Measurements from ENCODE around the gene ZNF532.

Gene ZNF532

GRCh38 chr18:58975781-58976180 is 111.1 kb downstream of the ZNF532 start:
- Histone ChIP-seq H3K9me3 (no peaks in the 10 kb centered on the region), H3K27ac (no peak overlapping the region), H3K4me3 (ENCODE audit: low read depth in 1 of 2, low read length in 1 of 2) (no peak overlapping the region), H3K4me1 (ENCODE audit: control insufficient read depth in 1 of 2, insufficient read depth in 1 of 2, low read depth in 1 of 2, low read length in 1 of 2) (no peaks in the 10 kb centered on the region), H3K27me3 (peaks cover 15% of the 10 kb centered on the region), H3K36me3 (no peaks in the 10 kb centered on the region)
- TF ChIP-seq, protein P1, sequence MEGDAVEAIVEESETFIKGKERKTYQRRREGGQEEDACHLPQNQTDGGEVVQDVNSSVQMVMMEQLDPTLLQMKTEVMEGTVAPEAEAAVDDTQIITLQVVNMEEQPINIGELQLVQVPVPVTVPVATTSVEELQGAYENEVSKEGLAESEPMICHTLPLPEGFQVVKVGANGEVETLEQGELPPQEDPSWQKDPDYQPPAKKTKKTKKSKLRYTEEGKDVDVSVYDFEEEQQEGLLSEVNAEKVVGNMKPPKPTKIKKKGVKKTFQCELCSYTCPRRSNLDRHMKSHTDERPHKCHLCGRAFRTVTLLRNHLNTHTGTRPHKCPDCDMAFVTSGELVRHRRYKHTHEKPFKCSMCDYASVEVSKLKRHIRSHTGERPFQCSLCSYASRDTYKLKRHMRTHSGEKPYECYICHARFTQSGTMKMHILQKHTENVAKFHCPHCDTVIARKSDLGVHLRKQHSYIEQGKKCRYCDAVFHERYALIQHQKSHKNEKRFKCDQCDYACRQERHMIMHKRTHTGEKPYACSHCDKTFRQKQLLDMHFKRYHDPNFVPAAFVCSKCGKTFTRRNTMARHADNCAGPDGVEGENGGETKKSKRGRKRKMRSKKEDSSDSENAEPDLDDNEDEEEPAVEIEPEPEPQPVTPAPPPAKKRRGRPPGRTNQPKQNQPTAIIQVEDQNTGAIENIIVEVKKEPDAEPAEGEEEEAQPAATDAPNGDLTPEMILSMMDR (IDR thresholded peaks at IDR 0.05) = no peak

GRCh38 chr18:58977223-58977622 is 112.5 kb downstream of the ZNF532 start:
- H3K4me1 ChIP-seq (ENCODE audit: control insufficient read depth in 1 of 2, insufficient read depth in 1 of 2, low read depth in 1 of 2, low read length in 1 of 2) = no peaks in the 10 kb centered on the region
- H3K4me3 ChIP-seq (ENCODE audit: low read depth in 1 of 2, low read length in 1 of 2) = no peak overlapping the region
- H3K27ac ChIP-seq = no peak overlapping the region
- no peaks in the 10 kb centered on the region for H3K36me3 ChIP-seq
- peaks cover 15% of the 10 kb centered on the region for H3K27me3 ChIP-seq
- H3K9me3 ChIP-seq = no peaks in the 10 kb centered on the region
- TF ChIP-seq, protein P1 (IDR thresholded peaks at IDR 0.05) = no peak

DNA sequence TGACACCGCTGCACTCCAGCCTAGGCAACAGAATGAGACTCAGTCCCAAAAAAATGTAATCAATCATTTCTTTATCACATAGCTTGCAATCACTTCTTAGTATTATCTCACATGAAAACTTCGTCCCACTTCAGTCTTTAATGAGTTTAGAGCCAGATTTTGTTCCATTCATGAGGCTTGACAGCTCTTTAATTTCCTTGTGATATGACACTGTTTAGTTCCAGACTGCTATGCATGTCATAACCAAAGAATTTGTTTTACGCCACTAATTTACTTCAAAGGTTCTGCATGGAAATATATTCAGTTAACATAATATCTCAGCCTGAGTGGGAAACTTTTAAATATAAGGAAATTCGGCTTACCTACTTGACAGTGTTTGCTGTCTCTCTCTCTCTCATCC is 113.1 kb downstream of the ZNF532 start:
- no peak overlapping the region for H3K4me3 ChIP-seq (ENCODE audit: low read depth in 1 of 2, low read length in 1 of 2)
- H3K4me1 ChIP-seq (ENCODE audit: control insufficient read depth in 1 of 2, insufficient read depth in 1 of 2, low read depth in 1 of 2, low read length in 1 of 2) = no peaks in the 10 kb centered on the region
- TF ChIP-seq, protein P1 (IDR thresholded peaks at IDR 0.05) = no peak
- H3K27ac ChIP-seq = no peak overlapping the region
- H3K9me3 ChIP-seq = no peaks in the 10 kb centered on the region
- peaks cover 15% of the 10 kb centered on the region for H3K27me3 ChIP-seq
- H3K36me3 ChIP-seq = no peaks in the 10 kb centered on the region

DNA sequence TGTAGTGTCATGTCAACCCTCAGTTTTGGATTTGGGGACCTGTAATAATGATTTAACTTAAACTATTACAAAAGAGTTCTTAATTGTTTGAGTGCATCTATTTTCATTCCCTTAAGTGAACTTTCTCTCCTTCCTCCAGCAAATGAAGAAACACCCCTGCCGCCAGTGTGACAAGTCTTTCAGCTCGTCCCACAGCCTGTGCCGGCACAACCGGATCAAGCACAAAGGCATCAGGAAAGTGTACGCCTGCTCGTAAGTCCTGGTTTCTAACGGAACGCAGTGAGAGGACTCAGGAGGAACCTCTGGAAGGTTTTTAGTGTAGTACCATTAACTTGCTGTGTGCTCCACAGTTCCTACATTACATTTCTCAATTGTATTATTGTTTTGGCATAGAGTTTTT is 114.2 kb downstream of the ZNF532 start:
- Histone ChIP-seq H3K4me3 (ENCODE audit: low read depth in 1 of 2, low read length in 1 of 2) (no peak overlapping the region), H3K27ac (no peak overlapping the region), H3K27me3 (peaks cover 15% of the 10 kb centered on the region), H3K9me3 (no peaks in the 10 kb centered on the region), H3K36me3 (no peaks in the 10 kb centered on the region), H3K4me1 (ENCODE audit: control insufficient read depth in 1 of 2, insufficient read depth in 1 of 2, low read depth in 1 of 2, low read length in 1 of 2) (no peaks in the 10 kb centered on the region)
- TF ChIP-seq, protein P1 (IDR thresholded peaks at IDR 0.05) = no peak

DNA sequence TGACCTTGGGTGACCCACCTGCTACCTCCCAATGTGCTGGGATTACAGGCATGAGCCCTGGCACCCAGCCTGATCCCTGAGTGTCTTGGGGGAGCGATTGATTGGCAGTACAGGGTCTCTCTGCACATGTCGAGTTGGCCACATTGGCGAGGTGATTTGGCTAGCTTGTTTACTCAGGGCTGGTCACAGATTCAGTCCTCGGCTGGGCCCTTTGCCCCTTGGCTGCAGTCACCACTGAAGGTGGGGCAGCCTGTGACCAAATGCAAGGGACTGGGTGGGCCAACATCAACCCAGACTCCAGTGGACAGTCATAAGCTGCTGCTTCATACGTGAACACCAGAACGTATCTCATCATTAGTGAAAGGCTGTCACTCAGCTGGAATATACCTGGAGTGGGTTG is 114.9 kb downstream of the ZNF532 start:
- peaks cover 15% of the 10 kb centered on the region for H3K27me3 ChIP-seq
- no peaks in the 10 kb centered on the region for H3K9me3 ChIP-seq
- no peaks in the 10 kb centered on the region for H3K36me3 ChIP-seq
- no peaks in the 10 kb centered on the region for H3K4me1 ChIP-seq (ENCODE audit: control insufficient read depth in 1 of 2, insufficient read depth in 1 of 2, low read depth in 1 of 2, low read length in 1 of 2)
- H3K4me3 ChIP-seq (ENCODE audit: low read depth in 1 of 2, low read length in 1 of 2) = no peak overlapping the region
- no peak overlapping the region for H3K27ac ChIP-seq
- TF ChIP-seq, protein P1 (IDR thresholded peaks at IDR 0.05) = no peak

- Histone ChIP-seq H3K4me1 (ENCODE audit: control insufficient read depth in 1 of 2, insufficient read depth in 1 of 2, low read depth in 1 of 2, low read length in 1 of 2) (no peaks in the 10 kb centered on the region), H3K36me3 (no peaks in the 10 kb centered on the region), H3K9me3 (no peaks in the 10 kb centered on the region), H3K27me3 (peaks cover 2% of the 10 kb centered on the region), H3K4me3 (ENCODE audit: low read depth in 1 of 2, low read length in 1 of 2) (no peak overlapping the region), H3K27ac (no peak overlapping the region)
- TF ChIP-seq, protein P1 (IDR thresholded peaks at IDR 0.05) = no peak
Observed at GRCh38 chr18:58980991-58981390, 116.3 kb downstream of the ZNF532 start.

Measured in neutrophil (primary cell).